Astrocyte of the cerebellum (primary cell): ENCODE measurements around the gene ATXN1.

Experiments
- DNase-seq: peaks from one replicate; pipeline ENCODE4 v3.0.0-alpha.2; 2011; ENCODE audit warnings: low read depth
- H3K4me3 ChIP-seq: 2 replicates; pipeline ENCODE4 v1.5.1; 2011; ENCODE audit warnings: mild to moderate bottlenecking, low read depth, low read length, moderate library complexity
- in situ Hi-C: cut with HindIII; loops from 2 replicates; pipeline ENCODE4 v1.10.0; 2017; ENCODE audit warnings: low sequenced_read_pairs
- TF ChIP-seq, protein P1 (sequence below): IDR thresholded peaks from 2 replicates; pipeline ENCODE4 v1.5.1; 2012; ENCODE audit warnings: low read length, low read depth, moderate library complexity, mild to moderate bottlenecking; ENCODE audit errors: missing control alignments

Gene ATXN1

DNA sequence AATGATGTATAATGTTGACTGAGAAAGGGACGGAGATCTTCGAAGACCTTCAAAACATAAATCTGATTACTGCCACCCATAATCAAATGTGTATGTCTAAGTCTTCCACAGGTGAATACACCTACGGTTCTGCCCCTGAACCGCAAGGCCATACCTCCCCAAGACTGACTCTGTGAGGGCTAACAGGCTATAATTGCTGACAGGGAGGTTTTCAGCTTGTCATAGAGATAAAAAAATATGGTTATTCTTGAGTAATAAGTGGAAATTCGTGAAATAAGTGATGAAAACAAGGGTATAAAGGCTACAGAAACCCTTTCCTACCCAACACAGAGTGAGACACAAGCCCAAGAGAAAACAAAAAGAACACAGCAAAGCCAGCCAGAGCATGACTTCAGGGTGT is 188.9 kb downstream of the ATXN1 start:
- DNase-seq, result no peak
- no peak overlapping the region for H3K4me3 ChIP-seq
- TF ChIP-seq, protein P1, sequence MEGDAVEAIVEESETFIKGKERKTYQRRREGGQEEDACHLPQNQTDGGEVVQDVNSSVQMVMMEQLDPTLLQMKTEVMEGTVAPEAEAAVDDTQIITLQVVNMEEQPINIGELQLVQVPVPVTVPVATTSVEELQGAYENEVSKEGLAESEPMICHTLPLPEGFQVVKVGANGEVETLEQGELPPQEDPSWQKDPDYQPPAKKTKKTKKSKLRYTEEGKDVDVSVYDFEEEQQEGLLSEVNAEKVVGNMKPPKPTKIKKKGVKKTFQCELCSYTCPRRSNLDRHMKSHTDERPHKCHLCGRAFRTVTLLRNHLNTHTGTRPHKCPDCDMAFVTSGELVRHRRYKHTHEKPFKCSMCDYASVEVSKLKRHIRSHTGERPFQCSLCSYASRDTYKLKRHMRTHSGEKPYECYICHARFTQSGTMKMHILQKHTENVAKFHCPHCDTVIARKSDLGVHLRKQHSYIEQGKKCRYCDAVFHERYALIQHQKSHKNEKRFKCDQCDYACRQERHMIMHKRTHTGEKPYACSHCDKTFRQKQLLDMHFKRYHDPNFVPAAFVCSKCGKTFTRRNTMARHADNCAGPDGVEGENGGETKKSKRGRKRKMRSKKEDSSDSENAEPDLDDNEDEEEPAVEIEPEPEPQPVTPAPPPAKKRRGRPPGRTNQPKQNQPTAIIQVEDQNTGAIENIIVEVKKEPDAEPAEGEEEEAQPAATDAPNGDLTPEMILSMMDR, result no peak
- in situ Hi-C loops, result no loop called here

DNA sequence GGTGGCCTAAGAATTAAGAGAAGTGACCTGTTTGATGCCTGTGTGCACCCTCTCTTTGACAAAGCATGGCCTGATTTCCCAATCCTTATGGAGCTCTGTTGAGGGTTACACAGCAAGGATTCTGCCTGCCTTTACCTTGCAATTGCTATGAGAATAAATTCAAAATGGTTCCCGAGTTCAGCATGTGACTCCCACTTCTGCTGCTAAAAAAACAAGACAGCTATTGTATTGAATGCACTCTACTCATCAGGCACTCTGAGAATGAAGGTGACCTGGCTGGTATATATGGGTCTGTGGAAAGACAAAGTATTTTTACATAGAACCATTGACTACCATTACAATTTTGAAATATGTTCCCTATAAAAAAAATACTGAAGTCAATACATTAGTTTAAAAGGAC is 190.3 kb downstream of the ATXN1 start:
- H3K4me3 ChIP-seq, result no peak overlapping the region

DNA sequence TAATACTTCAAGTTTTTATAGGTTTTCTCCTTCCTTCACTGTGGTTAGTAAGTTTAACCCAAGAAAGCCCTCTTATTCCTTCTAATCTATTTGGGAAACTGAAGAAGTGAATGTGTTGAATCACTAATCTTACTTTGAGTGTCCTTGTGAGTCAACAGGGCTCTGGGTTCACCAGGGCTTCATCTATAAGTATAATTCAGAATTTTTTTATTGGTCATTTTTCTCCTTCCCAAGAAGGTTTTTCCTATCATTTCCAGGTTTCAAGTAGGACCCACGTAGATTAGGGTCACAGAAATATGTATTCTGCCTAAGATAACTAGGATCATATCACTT is 191.1 kb downstream of the ATXN1 start:
- in situ Hi-C loops, result no loop called here
- DNase-seq, result no peak
- no peak overlapping the region for H3K4me3 ChIP-seq
- TF ChIP-seq, protein P1, result no peak

More for the DNA sequence above, 190.3 kb downstream of the ATXN1 start:
- TF ChIP-seq, protein P1, result no peak
- no peak for DNase-seq
- in situ Hi-C loops, result no loop called here

DNA sequence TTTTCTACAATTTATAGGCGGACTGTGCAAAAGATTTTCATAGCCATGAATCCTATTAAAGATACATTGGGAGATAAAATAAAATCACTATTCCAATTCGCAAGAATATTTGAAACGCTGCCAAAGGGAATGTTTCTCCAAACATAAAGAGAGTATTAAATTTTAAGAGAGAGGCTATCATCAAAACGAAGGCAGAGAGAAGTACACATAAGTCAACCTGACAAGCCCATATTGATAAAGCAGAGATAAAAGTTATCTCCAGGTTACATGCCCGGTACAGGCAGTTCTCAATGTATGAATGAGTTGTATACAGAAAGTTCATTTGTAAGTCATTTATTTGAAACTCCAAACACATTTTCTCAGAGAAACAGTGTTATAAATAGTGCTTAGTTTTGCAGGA is 193.1 kb downstream of the ATXN1 start:
- no peak overlapping the region for H3K4me3 ChIP-seq
- no peak for DNase-seq
- TF ChIP-seq, protein P1, result no peak
- in situ Hi-C loops, result no loop called here

DNA sequence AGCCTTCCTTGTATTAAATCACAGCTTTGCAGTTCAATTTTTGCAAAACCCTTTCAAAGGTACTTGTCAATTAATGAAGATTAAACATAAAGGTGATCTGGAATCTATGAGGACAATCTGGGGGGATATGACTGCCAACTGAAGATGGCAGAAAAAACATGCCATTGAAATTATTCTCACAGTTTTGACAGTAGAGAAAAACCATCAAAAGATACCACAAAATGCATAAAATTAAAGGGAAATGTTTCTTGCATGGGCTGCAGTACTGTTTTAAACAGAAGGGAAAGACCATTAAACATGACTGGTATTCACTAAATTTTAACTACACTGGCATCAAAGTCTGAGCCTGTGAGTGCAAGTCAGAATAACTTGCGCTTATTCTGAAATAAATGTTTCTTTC is 194.2 kb downstream of the ATXN1 start:
- in situ Hi-C loops, result no loop called here
- TF ChIP-seq, protein P1, result no peak
- H3K4me3 ChIP-seq, result no peak overlapping the region
- no peak for DNase-seq

DNA sequence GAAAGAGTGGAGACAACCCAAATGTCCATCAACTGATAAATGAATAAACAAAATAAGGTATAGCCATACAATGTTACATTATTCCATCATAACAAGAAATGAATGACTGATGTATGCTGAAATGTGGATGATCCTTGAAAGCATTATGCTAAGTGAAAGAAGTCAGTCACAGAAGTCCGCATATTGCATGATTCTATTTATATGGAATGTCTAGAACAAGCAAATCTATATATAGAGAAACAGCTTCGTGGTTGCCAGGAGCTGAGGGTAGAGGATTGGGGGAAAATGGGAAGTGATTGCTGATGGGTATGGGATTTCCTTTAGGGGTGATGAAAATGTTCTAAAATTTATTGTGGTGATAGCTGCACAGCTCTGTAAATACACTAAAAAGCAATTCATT is 196.8 kb downstream of the ATXN1 start:
- in situ Hi-C loops, result no loop called here
- TF ChIP-seq, protein P1, result no peak
- no peak for DNase-seq
- no peak overlapping the region for H3K4me3 ChIP-seq
